Measurements from ENCODE around the gene LRRC8A.

LRRC8A gene

DNA sequence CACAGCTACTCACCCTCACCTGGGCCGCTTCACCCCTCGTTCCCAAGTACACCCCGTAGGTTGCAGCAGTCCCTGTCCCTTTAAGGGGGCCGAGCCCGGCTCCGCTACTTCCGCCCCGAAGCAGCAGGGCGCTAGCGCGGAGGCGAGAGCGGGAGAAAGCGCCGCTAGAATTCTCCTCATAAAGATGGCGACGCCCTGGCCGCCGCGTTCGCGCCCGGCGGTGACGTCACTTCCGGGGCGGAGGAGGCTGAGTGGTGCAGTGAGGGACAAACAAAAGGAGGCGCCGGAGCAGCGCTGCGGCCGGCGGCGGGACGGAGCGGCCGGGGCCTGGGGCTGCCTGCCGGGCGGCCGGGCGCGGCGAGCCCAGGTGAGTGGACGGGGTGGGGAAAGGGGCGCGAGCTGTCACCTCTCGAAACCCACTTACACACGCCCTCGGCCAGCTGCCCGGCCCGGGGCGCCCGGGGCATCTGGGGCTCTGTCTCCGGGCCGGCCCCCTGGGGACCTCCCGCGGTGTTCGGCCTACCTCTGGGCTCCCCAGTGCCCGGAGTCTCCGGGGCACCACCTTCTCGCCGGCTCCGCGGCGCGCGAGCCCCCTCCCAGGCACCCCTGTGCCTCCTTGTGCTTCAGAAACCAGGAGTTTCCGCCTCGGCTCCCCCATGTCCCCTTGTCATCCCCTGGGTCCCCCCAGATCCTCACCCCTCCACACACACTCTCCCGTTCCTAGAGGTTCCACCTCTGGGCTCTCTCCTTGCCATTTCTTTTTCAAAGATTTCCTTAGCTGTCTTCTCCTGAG lies at the start of gene LRRC8A, which contains the start of gene KYAT1:
LRRC8A (plus strand) TSS at position 250 of the 793 bp plus-strand sequence. CDS start 25,032 bp downstream, outside the sequence.
KYAT1 (minus strand) TSS at position 67 of the 793 bp plus-strand sequence. CDS start 36,545 bp downstream, outside the sequence.
- TF ChIP-seq, protein P1, sequence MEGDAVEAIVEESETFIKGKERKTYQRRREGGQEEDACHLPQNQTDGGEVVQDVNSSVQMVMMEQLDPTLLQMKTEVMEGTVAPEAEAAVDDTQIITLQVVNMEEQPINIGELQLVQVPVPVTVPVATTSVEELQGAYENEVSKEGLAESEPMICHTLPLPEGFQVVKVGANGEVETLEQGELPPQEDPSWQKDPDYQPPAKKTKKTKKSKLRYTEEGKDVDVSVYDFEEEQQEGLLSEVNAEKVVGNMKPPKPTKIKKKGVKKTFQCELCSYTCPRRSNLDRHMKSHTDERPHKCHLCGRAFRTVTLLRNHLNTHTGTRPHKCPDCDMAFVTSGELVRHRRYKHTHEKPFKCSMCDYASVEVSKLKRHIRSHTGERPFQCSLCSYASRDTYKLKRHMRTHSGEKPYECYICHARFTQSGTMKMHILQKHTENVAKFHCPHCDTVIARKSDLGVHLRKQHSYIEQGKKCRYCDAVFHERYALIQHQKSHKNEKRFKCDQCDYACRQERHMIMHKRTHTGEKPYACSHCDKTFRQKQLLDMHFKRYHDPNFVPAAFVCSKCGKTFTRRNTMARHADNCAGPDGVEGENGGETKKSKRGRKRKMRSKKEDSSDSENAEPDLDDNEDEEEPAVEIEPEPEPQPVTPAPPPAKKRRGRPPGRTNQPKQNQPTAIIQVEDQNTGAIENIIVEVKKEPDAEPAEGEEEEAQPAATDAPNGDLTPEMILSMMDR (IDR thresholded peaks at IDR 0.05; ENCODE audit: control insufficient read depth, extremely low read depth, insufficient read depth): no peak
- peak; percentile 84 for DNase-seq (ENCODE audit: low read depth)
- peak within 1 kb of the TSS; percentile 97 for H3K4me3 ChIP-seq (ENCODE audit: low read depth, low read length)

DNA sequence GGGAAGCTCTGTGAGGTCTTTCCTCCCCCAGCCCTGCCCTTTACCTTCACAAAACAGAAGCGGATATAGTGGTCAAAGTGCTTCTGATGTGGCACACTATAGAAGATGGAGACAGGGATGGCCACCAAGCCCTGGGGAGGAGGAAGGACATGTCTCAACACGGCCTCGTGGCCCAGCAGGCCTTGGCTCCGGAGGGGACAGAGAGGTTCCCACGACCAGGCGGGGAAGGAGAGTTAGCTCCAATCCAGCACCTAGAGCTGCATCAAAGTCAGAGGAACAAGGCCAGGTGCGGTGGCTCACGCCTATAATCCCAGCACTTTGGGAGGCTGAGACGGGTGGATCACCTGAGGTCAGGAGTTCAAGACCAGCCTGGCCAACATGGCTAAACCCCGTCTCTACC lies 48.2 kb upstream of the LRRC8A start:
- no peak for DNase-seq (ENCODE audit: low read depth)
- no peak overlapping the region for H3K4me3 ChIP-seq (ENCODE audit: low read depth, low read length)
- TF ChIP-seq, protein P1 (IDR thresholded peaks at IDR 0.05; ENCODE audit: control insufficient read depth, extremely low read depth, insufficient read depth): no peak

DNA sequence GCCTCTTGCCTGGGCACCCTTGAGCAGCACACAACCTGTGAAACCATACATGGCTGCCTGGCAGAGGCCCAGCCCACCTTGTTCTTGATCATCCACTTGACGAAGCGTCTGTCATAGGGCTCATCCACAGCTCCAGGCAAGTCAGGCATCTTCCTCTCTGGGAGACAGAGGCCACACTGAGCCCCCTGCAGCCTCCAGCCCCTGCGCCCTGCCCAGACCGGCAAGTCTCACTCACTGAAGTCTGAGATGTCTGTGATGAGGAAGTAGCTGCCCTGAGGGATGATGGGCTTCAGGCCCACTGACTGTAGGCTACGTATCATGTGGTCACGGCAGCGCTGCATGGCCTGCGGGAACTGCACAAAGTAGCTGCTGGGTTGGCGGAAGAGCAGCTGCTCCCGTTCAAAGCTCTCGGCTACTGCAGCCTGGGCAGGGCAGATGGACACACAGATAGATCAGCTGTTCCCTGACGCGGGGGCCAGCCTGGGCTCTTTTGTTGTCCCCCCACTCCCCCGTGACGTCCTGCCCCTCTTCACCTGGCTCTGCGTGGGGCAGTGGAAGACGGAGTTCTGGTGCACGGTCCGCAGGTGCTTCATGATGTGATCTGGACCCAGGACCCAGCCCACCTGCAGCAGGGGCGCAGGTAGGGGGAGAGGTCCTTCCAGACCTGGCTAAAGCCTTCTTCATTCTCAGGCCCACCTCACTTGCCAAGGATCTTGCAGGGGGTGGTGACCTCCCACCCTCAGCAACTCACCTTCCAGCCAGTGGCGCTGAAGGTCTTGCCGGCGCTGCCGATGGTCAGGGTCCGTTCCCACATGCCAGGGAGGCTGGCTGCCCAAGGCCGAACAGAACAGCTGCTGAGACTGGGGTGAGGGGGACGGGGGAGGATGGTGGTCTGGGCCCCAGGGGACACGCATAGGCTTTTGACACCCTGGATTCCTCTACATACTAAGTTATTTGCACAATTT lies 46.4 kb upstream of the LRRC8A start:
- no peak overlapping the region for H3K4me3 ChIP-seq (ENCODE audit: low read depth, low read length)
- DNase-seq (ENCODE audit: low read depth): no peak
- TF ChIP-seq, protein P1 (IDR thresholded peaks at IDR 0.05; ENCODE audit: control insufficient read depth, extremely low read depth, insufficient read depth): no peak

DNA sequence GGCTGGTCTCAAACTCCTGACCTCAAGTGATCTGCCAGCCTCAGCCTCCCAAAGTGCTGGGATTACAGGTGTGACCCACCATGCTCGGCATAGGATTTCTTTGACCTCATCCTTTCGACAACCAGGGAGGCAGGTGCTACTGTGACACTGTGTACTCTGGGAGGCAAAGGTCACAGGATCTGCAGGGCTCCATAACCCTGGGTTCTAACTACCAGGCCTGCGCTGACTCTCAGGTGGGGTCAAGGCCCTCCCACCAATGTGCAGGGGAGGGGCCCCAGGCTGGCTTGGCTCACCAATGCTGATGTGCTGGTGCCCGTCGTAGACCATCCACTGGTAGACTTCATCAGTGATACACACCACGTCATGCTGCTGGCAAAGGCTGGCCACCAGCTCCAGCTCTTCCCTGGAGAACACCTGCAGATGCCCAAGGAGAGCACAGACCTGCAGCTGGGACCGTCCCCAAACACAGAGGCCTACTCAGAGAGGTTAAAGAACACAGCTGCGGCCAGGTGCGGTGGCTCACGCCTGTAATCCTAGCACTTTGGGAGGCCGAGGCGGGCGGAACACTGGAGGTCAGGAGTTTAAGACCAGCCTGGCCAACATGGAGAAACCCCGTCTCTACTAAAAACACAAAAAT lies 45.3 kb upstream of the LRRC8A start:
- H3K4me3 ChIP-seq (ENCODE audit: low read depth, low read length): no peak overlapping the region
- no peak for DNase-seq (ENCODE audit: low read depth)
- TF ChIP-seq, protein P1 (IDR thresholded peaks at IDR 0.05; ENCODE audit: control insufficient read depth, extremely low read depth, insufficient read depth): no peak

DNA sequence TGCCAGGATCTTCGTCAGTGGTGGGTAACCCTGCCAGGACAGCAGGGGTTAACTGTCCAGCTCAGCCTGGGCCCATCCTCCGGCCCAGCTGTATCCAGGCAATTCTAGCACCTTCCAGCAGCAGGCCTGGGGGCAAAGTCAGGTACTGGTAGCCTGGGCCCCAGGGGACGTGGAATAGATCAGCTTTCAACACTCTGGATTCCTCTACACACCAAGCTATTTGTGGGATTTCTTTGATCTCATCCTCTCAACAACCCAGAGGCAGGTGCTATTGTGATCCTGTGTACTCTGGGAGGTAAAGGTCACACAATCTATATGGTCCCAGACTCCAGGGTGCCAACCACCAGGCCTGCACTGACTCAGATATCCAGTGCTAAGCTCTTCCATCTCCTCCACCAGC lies 43.6 kb upstream of the LRRC8A start:
- no peak overlapping the region for H3K4me3 ChIP-seq (ENCODE audit: low read depth, low read length)
- TF ChIP-seq, protein P1 (IDR thresholded peaks at IDR 0.05; ENCODE audit: control insufficient read depth, extremely low read depth, insufficient read depth): no peak
- DNase-seq (ENCODE audit: low read depth): no peak

DNA sequence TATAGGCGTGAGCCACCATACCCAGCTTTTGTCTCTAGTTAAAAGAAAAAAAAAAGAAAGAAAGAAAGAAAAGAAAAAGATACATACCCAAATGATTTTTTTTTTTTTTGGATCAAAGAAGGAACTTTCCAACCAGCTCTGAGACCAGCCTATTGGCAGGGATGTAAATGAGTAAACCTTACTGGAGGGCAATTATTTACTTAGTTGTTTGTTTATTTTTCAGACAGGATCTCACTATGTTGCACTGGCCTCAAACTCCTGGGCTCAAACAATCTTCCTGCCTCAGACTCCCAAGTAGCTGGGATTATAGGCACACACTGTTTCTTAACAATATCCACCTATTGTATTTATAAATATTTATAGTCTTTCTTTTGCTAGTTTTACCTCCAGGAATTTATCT lies 41.4 kb upstream of the LRRC8A start:
- TF ChIP-seq, protein P1 (IDR thresholded peaks at IDR 0.05; ENCODE audit: control insufficient read depth, extremely low read depth, insufficient read depth): no peak
- H3K4me3 ChIP-seq (ENCODE audit: low read depth, low read length): no peak overlapping the region

More for the DNA sequence above, 41.4 kb upstream of the LRRC8A start:
- DNase-seq (ENCODE audit: low read depth): no peak
